NCI-H345 treated with DMSO at 0.1 percent for 48 hours (cell line): ENCODE data around the gene ETHE1.
"Not testable (repeated sequence)": the region's sequence is repeated elsewhere in the genome, so short reads cannot be mapped to it uniquely, and the experiment has no call there.

Experiments used
- DNase-seq: peaks from one replicate; lab custom pipeline; 2025; ENCODE audit not compliant: unreplicated experiment; lab: John Stamatoyannopoulos, UW

Gene ETHE1

GRCh38 chr19:43552198-43552450, 25.1 kb upstream of the ETHE1 start:
- DNase-seq = no peak

DNA sequence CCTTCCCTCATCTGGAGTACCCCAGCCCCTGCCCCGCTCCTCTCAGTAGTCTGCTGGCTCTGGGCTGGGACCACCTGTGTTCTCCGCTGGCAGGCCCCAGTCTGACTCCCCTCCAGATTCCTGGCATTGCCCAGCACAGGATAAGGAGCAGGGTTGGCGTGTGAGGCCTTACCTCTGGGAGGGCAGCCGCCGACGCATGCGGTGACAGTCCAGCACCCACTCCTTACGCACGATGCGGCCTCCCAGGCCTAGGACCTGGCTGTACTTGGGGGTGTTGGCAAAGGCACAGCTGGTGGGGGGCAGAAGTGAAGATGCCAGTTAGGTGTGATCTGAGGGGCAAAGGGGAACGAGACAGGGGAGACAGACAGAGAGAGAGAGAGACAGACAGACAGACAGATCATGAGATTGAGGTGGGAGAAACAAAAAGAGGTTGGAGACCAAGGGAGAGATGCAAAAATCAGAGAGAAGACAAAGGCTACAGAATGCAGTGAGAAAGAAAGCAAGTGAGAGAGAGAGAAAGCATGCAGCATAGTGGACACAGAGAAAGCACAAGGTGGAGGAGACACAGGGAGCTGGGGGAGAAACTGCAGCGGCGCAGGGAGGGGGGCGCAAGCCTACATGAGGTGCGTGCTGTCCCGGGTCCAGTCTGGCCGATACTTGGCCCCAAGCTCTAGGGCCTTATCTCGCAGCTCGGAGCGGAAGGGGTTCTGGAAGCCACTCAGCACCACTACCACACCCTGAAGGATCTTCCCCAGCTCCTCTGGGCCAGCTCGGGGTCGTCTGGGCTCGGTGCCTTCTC, 24.6 kb upstream of the ETHE1 start:
- DNase-seq = no peak

GRCh38 chr19:43548706-43549105, 21.7 kb upstream of the ETHE1 start:
- DNase-seq = no peak

DNA sequence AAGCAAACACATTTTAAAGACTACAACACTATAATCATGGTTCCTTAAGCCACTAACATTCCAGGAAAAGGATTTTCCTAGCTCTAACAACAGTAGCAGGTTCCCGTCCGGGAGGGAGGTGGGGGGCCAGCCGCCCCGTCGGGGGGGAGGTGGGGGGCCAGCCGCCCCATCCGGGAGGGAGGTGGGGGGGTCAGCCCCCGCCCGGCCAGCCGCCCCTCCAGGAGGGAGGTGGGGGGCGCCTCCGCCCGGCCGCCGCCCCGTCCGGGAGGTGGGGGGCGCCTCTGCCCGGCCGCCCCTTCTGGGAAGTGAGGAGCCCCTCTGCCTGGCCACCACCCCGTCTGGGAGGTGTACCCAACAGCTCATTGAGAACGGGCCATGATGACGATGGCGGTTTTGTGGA, 20.9 kb upstream of the ETHE1 start:
- DNase-seq = not testable (repeated sequence)

GRCh38 chr19:43546581-43546980, 19.6 kb upstream of the ETHE1 start:
- DNase-seq = no peak

DNA sequence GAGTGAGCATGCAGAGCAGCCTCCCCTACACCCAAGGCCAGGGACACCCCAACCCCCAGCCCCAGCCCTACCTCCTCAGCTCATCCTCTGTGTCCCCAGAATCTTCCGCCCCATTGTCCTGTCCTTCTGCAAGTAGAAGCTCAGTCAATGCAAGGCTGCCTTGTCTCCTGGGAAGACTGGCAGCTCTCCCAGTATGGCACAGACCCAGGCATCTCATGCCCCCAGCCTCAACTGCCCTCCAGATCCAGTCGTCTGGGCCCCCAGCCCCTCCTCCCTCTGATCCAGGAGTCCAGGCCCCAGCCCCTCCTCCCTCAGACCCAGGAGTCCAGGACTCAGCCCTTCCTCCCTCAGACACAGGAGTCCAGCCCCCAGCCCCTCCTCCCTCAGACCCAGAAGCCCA, 19.0 kb upstream of the ETHE1 start:
- no peak for DNase-seq

- DNase-seq = no peak
Observed at GRCh38 chr19:43545276-43545675, 18.3 kb upstream of the ETHE1 start.

GRCh38 chr19:43544077-43544476, 17.1 kb upstream of the ETHE1 start:
- no peak for DNase-seq

GRCh38 chr19:43541920-43542650, 15.1 kb upstream of the ETHE1 start:
- no peak for DNase-seq

DNA sequence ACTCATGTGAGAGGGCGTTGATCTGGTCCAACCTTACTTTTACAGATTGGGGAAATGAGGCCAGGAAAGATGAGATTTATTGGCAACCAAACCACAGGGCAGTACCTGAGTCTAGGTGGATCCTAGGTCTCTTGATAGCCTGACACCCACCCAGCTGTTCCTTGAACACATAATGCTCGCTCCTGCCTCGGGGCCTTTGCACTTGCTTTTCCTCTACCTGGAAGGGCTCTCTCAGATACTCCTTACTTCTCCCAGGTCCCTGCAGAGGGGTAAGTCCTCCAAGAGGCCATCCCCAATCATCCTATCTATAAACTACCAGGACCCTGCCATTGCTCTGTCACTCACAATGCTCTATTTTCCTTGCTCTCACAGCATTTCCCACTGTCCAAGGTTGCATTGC, 13.4 kb upstream of the ETHE1 start:
- no peak for DNase-seq

DNA sequence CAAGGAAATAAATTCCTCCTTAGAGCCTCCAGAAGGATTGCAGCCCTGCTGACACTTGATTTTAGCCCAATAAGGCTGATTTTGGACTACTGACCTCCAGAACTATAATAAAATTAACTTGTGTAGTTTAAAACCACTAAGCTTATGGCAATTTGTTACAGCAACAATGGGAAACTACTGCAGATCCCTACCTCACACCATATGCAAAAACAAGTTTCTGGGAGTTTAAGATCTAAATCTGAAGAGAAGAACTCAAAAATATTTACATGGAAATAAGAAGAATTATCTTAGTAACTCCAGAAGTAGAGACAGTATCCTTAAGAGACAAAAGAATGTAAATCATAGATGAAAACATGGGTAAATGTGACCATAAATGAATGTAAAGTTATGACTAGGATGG, 11.9 kb upstream of the ETHE1 start:
- DNase-seq = no peak

- no peak for DNase-seq
Observed at GRCh38 chr19:43534816-43535761, 8.1 kb upstream of the ETHE1 start.

DNA sequence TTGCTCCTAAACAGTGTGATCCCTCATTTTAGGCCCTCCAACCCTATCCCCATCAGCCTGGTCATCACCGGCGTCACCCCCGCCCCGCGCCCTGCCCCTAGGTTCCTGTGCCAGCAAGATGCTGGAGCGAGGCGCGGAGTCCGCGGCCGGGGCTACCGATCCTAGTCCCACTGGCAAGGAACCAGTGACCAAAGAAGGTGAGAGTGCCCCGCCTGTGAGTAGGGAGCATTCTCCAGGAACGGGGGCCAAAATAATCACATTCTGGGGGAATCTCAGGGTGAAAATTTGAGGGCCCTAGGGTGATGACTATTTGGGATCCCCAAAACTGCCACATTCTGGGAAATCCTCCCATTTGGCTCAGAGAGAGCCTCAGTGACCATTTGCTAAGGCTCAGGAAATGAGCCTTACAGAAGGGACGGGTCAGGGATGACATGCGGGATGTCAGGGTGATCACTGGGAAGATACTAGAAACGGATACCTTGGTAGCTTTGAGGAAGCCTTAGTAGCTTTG, 7.4 kb upstream of the ETHE1 start:
- no peak for DNase-seq

DNA sequence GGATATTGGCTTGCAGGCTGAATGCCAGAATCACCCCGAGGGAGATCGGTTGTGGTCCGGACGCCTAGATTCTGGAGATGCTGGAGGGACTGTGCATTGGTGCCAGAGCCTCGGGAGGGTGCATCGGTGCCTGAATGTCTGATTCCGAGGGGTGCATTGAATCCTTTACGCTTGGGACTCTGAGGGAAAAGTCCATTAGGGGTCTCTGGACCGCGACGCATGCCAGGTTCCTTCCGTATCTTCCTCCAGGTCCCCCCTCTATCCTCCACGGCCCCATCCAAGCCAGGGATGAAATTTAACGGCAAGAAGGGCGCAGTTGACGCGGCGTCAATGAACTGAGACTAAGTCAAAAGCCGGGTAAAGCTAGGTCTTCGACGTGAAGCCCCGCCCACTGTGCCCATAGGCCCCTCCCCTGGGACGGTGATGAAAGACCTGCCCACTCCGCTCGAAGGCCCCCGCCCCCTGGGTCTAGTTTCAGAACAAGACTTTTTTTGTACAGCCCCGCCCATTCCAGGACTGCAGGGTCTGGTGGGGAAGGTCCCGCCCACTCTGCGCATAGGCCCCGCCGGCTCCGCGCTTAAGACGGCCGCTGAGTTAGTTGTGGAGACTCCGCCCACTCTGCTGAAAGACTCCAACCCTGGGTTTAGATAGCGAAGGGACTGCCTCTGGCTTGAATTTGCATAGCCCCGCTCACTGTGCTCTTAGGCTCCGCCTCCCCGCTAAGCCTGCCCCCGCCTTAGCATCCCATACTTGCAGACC, 6.7 kb upstream of the ETHE1 start:
- peak; percentile 82 for DNase-seq

DNA sequence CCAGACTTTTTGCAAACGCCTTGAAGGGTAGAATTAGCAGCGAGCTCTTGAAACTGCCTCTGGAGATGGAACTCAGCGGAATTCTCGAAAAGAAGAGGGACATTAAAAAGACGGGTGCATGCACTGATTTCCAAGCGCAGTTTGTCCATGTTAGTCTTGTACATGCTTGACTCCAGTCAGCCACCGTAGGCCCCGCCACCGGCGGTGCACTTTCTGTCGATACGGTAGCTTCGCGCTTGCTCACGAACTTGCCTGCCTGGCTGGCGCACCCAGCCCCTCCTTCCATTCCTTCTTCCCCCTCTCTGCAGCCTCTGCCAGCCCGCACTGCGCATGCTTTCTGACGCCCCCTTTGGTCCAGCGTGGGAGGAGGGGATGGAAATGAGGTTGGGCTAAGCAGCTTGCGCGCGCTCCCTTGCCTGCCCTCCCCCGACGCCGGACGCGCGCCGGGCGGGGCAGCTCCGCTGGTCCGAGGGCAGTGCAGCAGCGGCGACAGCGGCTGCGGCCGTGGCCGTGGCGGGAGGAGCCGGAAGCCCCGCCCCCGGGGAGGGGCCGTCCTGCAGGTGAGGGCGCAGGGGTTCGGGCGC, 6.1 kb upstream of the ETHE1 start, which contains the start of gene ZNF575:
TSS of gene ZNF575 (plus strand) at position 227 of the 584 bp plus-strand sequence. CDS start 1,235 bp downstream, outside the sequence.
- DNase-seq = peak; percentile 71

- DNase-seq = no peak
Observed at GRCh38 chr19:43532571-43532961, 5.6 kb upstream of the ETHE1 start.

- DNase-seq = peak; percentile 47
Observed at GRCh38 chr19:43527860-43528622, 1.0 kb upstream of the ETHE1 start.

- DNase-seq = no peak
Observed at GRCh38 chr19:43525836-43526771, 897 bp downstream of the ETHE1 start.
